ENCODE measurements around the gene ATE1.

The ATE1 gene

GRCh38 chr10:121800831-121801230 lies 127.0 kb downstream of the ATE1 start:
- ATAC-seq = no peak
- TF ChIP-seq, protein P1, sequence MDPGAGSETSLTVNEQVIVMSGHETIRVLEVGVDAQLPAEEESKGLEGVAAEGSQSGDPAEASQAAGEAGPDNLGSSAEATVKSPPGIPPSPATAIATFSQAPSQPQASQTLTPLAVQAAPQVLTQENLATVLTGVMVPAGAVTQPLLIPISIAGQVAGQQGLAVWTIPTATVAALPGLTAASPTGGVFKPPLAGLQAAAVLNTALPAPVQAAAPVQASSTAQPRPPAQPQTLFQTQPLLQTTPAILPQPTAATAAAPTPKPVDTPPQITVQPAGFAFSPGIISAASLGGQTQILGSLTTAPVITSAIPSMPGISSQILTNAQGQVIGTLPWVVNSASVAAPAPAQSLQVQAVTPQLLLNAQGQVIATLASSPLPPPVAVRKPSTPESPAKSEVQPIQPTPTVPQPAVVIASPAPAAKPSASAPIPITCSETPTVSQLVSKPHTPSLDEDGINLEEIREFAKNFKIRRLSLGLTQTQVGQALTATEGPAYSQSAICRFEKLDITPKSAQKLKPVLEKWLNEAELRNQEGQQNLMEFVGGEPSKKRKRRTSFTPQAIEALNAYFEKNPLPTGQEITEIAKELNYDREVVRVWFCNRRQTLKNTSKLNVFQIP (CRISPR knock-in tag; IDR thresholded peaks at IDR 0.05; ENCODE audit: borderline replicate concordance, low read depth) = no peak
- TF ChIP-seq ZNF8 (CRISPR knock-in tag; IDR thresholded peaks at IDR 0.05) = no peak
- TF ChIP-seq ZFP3 (CRISPR knock-in tag; IDR thresholded peaks at IDR 0.05) = no peak
- TF ChIP-seq PPARA (CRISPR knock-in tag; IDR thresholded peaks at IDR 0.05; ENCODE audit: borderline replicate concordance) = no peak
- TF ChIP-seq CSRNP3 (CRISPR knock-in tag; IDR thresholded peaks at IDR 0.05) = no peak
- no peak for TF ChIP-seq ZFP30 (CRISPR knock-in tag; IDR thresholded peaks at IDR 0.05)
- no peak for TF ChIP-seq ZNF565 (CRISPR knock-in tag; conservative IDR thresholded peaks at IDR 0.05; ENCODE audit: low read depth)
- TF ChIP-seq ISL1 (CRISPR knock-in tag; IDR thresholded peaks at IDR 0.05) = no peak
- TF ChIP-seq ESRRG (CRISPR knock-in tag; IDR thresholded peaks at IDR 0.05) = no peak
- TF ChIP-seq TOX (CRISPR knock-in tag; IDR thresholded peaks at IDR 0.05; ENCODE audit: borderline replicate concordance) = no peak
- no peak for TF ChIP-seq ARNTL (CRISPR knock-in tag; IDR thresholded peaks at IDR 0.05; ENCODE audit: borderline replicate concordance, low read depth)
- no peak for TF ChIP-seq SNAI2 (CRISPR knock-in tag; IDR thresholded peaks at IDR 0.05)
- no peak for TF ChIP-seq GLIS3 (CRISPR knock-in tag; IDR thresholded peaks at IDR 0.05)
- TF ChIP-seq, protein P2, sequence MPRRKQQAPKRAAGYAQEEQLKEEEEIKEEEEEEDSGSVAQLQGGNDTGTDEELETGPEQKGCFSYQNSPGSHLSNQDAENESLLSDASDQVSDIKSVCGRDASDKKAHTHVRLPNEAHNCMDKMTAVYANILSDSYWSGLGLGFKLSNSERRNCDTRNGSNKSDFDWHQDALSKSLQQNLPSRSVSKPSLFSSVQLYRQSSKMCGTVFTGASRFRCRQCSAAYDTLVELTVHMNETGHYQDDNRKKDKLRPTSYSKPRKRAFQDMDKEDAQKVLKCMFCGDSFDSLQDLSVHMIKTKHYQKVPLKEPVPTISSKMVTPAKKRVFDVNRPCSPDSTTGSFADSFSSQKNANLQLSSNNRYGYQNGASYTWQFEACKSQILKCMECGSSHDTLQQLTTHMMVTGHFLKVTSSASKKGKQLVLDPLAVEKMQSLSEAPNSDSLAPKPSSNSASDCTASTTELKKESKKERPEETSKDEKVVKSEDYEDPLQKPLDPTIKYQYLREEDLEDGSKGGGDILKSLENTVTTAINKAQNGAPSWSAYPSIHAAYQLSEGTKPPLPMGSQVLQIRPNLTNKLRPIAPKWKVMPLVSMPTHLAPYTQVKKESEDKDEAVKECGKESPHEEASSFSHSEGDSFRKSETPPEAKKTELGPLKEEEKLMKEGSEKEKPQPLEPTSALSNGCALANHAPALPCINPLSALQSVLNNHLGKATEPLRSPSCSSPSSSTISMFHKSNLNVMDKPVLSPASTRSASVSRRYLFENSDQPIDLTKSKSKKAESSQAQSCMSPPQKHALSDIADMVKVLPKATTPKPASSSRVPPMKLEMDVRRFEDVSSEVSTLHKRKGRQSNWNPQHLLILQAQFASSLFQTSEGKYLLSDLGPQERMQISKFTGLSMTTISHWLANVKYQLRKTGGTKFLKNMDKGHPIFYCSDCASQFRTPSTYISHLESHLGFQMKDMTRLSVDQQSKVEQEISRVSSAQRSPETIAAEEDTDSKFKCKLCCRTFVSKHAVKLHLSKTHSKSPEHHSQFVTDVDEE (CRISPR knock-in tag; IDR thresholded peaks at IDR 0.05) = no peak
- no peak for TF ChIP-seq BACH2 (CRISPR knock-in tag; IDR thresholded peaks at IDR 0.05; ENCODE audit: borderline replicate concordance)
- no peak for TF ChIP-seq CSDC2 (CRISPR knock-in tag; IDR thresholded peaks at IDR 0.05)
- no peak for TF ChIP-seq PATZ1 (CRISPR knock-in tag; IDR thresholded peaks at IDR 0.05; ENCODE audit: borderline replicate concordance)
- no peak for TF ChIP-seq ZNF70 (CRISPR knock-in tag; IDR thresholded peaks at IDR 0.05)

GRCh38 chr10:121800146-121800545 lies 127.7 kb downstream of the ATE1 start:
- TF ChIP-seq TCF4 (CRISPR knock-in tag; IDR thresholded peaks at IDR 0.05; ENCODE audit: borderline replicate concordance) = no peak
- no peak for TF ChIP-seq BACH2 (CRISPR knock-in tag; IDR thresholded peaks at IDR 0.05; ENCODE audit: borderline replicate concordance)
- TF ChIP-seq ARNTL (CRISPR knock-in tag; IDR thresholded peaks at IDR 0.05; ENCODE audit: borderline replicate concordance, low read depth) = no peak
- TF ChIP-seq ZFP3 (CRISPR knock-in tag; IDR thresholded peaks at IDR 0.05) = no peak
- TF ChIP-seq GLIS3 (CRISPR knock-in tag; IDR thresholded peaks at IDR 0.05) = no peak
- no peak for TF ChIP-seq RARB (CRISPR knock-in tag; IDR thresholded peaks at IDR 0.05)
- TF ChIP-seq CSRNP3 (CRISPR knock-in tag; IDR thresholded peaks at IDR 0.05) = no peak
- TF ChIP-seq ZNF565 (CRISPR knock-in tag; conservative IDR thresholded peaks at IDR 0.05; ENCODE audit: low read depth) = no peak
- TF ChIP-seq PPARA (CRISPR knock-in tag; IDR thresholded peaks at IDR 0.05; ENCODE audit: borderline replicate concordance) = no peak
- ATAC-seq = no peak

DNA sequence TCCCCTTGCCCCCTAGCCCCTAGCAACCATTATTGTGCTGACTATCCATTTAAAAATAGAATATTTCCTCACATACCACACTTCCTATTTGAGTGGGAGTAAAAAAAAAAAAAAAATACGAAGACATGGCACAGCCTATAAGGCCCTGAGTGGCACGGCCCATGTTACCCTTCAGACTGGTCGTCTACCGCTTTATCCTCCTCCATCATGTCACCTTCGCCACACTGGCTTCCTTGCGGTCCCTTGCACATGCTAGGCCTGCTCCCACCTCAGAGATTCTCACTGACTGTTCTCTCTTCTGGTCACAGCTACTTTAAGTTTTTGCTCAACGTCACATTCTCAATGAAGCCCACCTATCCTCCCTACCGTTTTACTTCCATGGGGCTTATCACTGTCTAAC lies 130.3 kb downstream of the ATE1 start:
- ATAC-seq = no peak

More for the DNA sequence above, 130.3 kb downstream of the ATE1 start:
- TF ChIP-seq, protein P2 (CRISPR knock-in tag; IDR thresholded peaks at IDR 0.05) = no peak
- no peak for TF ChIP-seq OSR1 (CRISPR knock-in tag; IDR thresholded peaks at IDR 0.05)
- TF ChIP-seq TCF4 (CRISPR knock-in tag; IDR thresholded peaks at IDR 0.05; ENCODE audit: borderline replicate concordance) = no peak
- no peak for TF ChIP-seq RARB (CRISPR knock-in tag; IDR thresholded peaks at IDR 0.05)

Data from SK-N-SH treated with all-trans-retinoic acid at 6 μM for 48 hours (cell line).